HUES6 (cell line): ENCODE measurements around the gene CLDN3.
A peak's percentile ranks its signal among the peaks of the same experiment; 100 is the strongest.
"Not testable (repeated sequence)": the region's sequence is repeated elsewhere in the genome, so short reads cannot be mapped to it uniquely, and the experiment has no call there.

Experiments
- H3K27ac ChIP-seq: 2 replicates; pipeline ENCODE4 v1.7.0; 2013; ENCODE audit warnings: low read depth, mild to moderate bottlenecking, low read length, inconsistent platforms
- H3K27me3 ChIP-seq: 2 replicates; pipeline ENCODE4 v1.6.1; 2013; ENCODE audit warnings: low read length; ENCODE audit not compliant: control insufficient read depth, insufficient read depth
- H3K36me3 ChIP-seq: 2 replicates; pipeline ENCODE4 v1.6.1; 2013; ENCODE audit warnings: low read length; ENCODE audit not compliant: control insufficient read depth, insufficient read depth
- H3K4me1 ChIP-seq: 2 replicates; pipeline ENCODE4 v1.6.1; 2013; ENCODE audit warnings: low read length; ENCODE audit not compliant: control insufficient read depth, insufficient read depth
- H3K4me3 ChIP-seq: 2 replicates; pipeline ENCODE4 v1.5.1; 2013; ENCODE audit warnings: low read depth, low read length
- H3K9ac ChIP-seq: one replicate; pipeline ENCODE4 v1.6.1; 2013; ENCODE audit warnings: mild to moderate bottlenecking, low read length
- H3K9me3 ChIP-seq: 2 replicates; pipeline ENCODE4 v1.6.1; 2013; ENCODE audit warnings: low read depth, low read length; ENCODE audit not compliant: control insufficient read depth, insufficient read depth

CLDN3 gene

DNA sequence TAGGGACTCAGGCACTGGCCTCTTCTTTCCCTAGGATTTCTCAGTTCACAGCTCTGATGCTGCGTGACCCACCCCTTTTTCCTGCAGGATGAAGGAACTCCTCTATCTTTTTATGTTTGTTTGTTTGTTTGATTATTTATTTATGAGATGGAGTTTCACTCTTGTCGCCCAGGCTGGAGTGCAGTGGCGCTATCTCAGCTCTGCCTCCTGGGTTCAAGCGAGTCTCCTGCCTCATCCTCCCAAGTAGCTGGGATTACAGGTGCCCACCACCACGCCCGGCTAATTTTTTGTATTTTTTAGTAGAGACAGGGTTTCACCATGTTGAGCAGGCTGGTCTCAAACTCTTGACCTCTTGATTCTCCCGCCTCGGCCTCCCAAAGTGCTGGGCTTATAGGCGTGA, 49.6 kb downstream of the CLDN3 start:
- H3K36me3 ChIP-seq, H3K27ac ChIP-seq: not testable (repeated sequence)

GRCh38 chr7:73719806-73720169, 50.3 kb downstream of the CLDN3 start:
- no peaks in the 10 kb centered on the region for H3K9me3 ChIP-seq
- H3K36me3 ChIP-seq = no peaks in the 10 kb centered on the region
- H3K27ac ChIP-seq = no peak overlapping the region
- H3K4me1 ChIP-seq = peaks cover 10% of the 10 kb centered on the region
- H3K27me3 ChIP-seq = peaks cover 25% of the 10 kb centered on the region
- H3K4me3 ChIP-seq = peak overlapping the region; percentile 64
- no peak overlapping the region for H3K9ac ChIP-seq

More for the DNA sequence above, 49.6 kb downstream of the CLDN3 start:
- H3K4me1 ChIP-seq, H3K9me3 ChIP-seq, H3K4me3 ChIP-seq, H3K9ac ChIP-seq: not testable (repeated sequence)
- peaks cover 25% of the 10 kb centered on the region for H3K27me3 ChIP-seq
